Activated CD4-positive, alpha-beta T cell treated with anti-CD3 and anti-CD28 coated beads for 48 hours (primary cell): ENCODE data around the gene MPPED1.
A peak's percentile ranks its signal among the peaks of the same experiment; 100 is the strongest.

Experiments used
- DNase-seq: peaks from one replicate; pipeline ENCODE4 v3.0.0-alpha.2; 2020

Gene MPPED1

GRCh38 chr22:43393132-43393843, 18.5 kb upstream of the MPPED1 start:
- DNase-seq: no peak

GRCh38 chr22:43393844-43394474, 17.9 kb upstream of the MPPED1 start:
- no peak for DNase-seq

- no peak for DNase-seq
These were observed 16.6 kb upstream of the MPPED1 start for GRCh38 chr22:43395086-43395695.

- no peak for DNase-seq
These were observed 15.4 kb upstream of the MPPED1 start for GRCh38 chr22:43396321-43396933.

GRCh38 chr22:43396934-43397457, 14.8 kb upstream of the MPPED1 start:
- DNase-seq: no peak

- no peak for DNase-seq
These were observed 14.0 kb upstream of the MPPED1 start for GRCh38 chr22:43397766-43398165.

GRCh38 chr22:43398246-43398645, 13.6 kb upstream of the MPPED1 start:
- no peak for DNase-seq

- no peak for DNase-seq
These were observed 12.9 kb upstream of the MPPED1 start for GRCh38 chr22:43398910-43399309.

GRCh38 chr22:43399338-43399979, 12.4 kb upstream of the MPPED1 start:
- peak; percentile 15 for DNase-seq

- no peak for DNase-seq
These were observed 11.8 kb upstream of the MPPED1 start for GRCh38 chr22:43399980-43400358.

GRCh38 chr22:43400449-43400848, 11.4 kb upstream of the MPPED1 start:
- DNase-seq: no peak

- DNase-seq: no peak
These were observed 10.6 kb upstream of the MPPED1 start for GRCh38 chr22:43401233-43401632.

GRCh38 chr22:43401661-43402060, 10.2 kb upstream of the MPPED1 start:
- DNase-seq: no peak

- DNase-seq: no peak
These were observed 9.7 kb upstream of the MPPED1 start for GRCh38 chr22:43402128-43402527.

- DNase-seq: no peak
These were observed 7.0 kb upstream of the MPPED1 start for GRCh38 chr22:43404673-43405385.

GRCh38 chr22:43406186-43406790, 5.5 kb upstream of the MPPED1 start:
- no peak for DNase-seq

- no peak for DNase-seq
These were observed 4.2 kb upstream of the MPPED1 start for GRCh38 chr22:43407591-43407990.

- no peak for DNase-seq
These were observed 3.8 kb upstream of the MPPED1 start for GRCh38 chr22:43408009-43408408.

- no peak for DNase-seq
These were observed 2.8 kb upstream of the MPPED1 start for GRCh38 chr22:43409046-43409445.

- no peak for DNase-seq
These were observed 2.0 kb upstream of the MPPED1 start for GRCh38 chr22:43409800-43410199.

GRCh38 chr22:43411040-43411868, 560 bp upstream of the MPPED1 start:
- no peak for DNase-seq
